ENCODE data around the gene ATP8A2. TPM values are rescaled to one million over a fixed set of nuclear protein-coding genes. Genes with fewer than 3 reads are reported as not detected.

ATP8A2 gene
- total and polyA plus RNA-seq, 4 donors = 0.01 to 0.08 (median 0.05) TPM; not detected in 1

GRCh38 chr13:26053418-26053980 is 681.7 kb downstream of the ATP8A2 start:
- Histone ChIP-seq H3K4me1 (ENCODE audit: control insufficient read depth in 4 of 4, insufficient read depth in 4 of 4, low read length in 3 of 4) (peaks cover 0 to 18% (median 9%) of the 10 kb centered on the region in 4 donors), H3K27ac (ENCODE audit: low read depth in 1 of 2, low read length in 2 of 2) (no peak overlapping the region), H3K4me3 (ENCODE audit: low read depth in 1 of 3, low read length in 3 of 3) (no peak overlapping the region), H3K36me3 (ENCODE audit: control insufficient read depth in 4 of 4, insufficient read depth in 3 of 4, low read depth in 1 of 4, low read length in 3 of 4) (no peaks in the 10 kb centered on the region), H3K27me3 (ENCODE audit: control insufficient read depth in 4 of 4, insufficient read depth in 4 of 4, low read length in 3 of 4) (peaks cover 2 to 33% (median 18%) of the 10 kb centered on the region in 4 donors), H3K9ac (ENCODE audit: low read depth in 1 of 2, low read length in 2 of 2) (no peak overlapping the region), H3K9me3 (ENCODE audit: control insufficient read depth in 4 of 4, low read length in 3 of 4) (no peaks in the 10 kb centered on the region)
- 84% methylated on average over 6 of the region's 6 CpGs for WGBS
- DNase-seq (ENCODE audit: low spot score) = no peak
- TF ChIP-seq CTCF (IDR thresholded peaks at IDR 0.05; ENCODE audit: low read depth, low read length, missing input control) (no peak), FOXA2 (IDR thresholded peaks at IDR 0.05) (no peak), HNF4G (IDR thresholded peaks at IDR 0.05) (no peak), FOXA1 (IDR thresholded peaks at IDR 0.05) (no peak), YY1 (IDR thresholded peaks at IDR 0.05) (no peak), JUND (IDR thresholded peaks at IDR 0.05) (no peak), HNF4A (conservative IDR thresholded peaks at IDR 0.05) (no peak), NR2F2 (IDR thresholded peaks at IDR 0.05) (no peak), ZBTB33 (IDR thresholded peaks at IDR 0.05) (no peak), EGR1 (IDR thresholded peaks at IDR 0.05; ENCODE audit: low read depth in 2 of 2) (no peak), RXRA (IDR thresholded peaks at IDR 0.05) (no peak), GABPA (IDR thresholded peaks at IDR 0.05 in 1 of 2, conservative IDR thresholded peaks at IDR 0.05 in 1 of 2) (no peak), ATF3 (IDR thresholded peaks at IDR 0.05) (no peak), TAF1 (conservative IDR thresholded peaks at IDR 0.05) (no peak), REST (IDR thresholded peaks at IDR 0.05) (no peak), MAX (IDR thresholded peaks at IDR 0.05) (no peak), SP1 (IDR thresholded peaks at IDR 0.05) (no peak), RAD21 (IDR thresholded peaks at IDR 0.05) (no peak)

Data from liver (tissue), 9 donors.